BJ (cell line): ENCODE data around the gene ZDHHC8. TPM values are rescaled to one million over a fixed set of nuclear protein-coding genes. Genes with fewer than 3 reads are reported as not detected.

Experiments used
- CTCF ChIA-PET: fragments of 350-600 bp; formaldehyde crosslinking; extraction: SDS; loops from one replicate; lab custom pipeline; 2021; ENCODE audit warnings: antibody characterized with exemption, inconsistent platforms; lab: Yijun Ruan, JAX
- POLR2A ChIA-PET: fragments of 300-600 bp; sonication (Branson Sonifier 250); formaldehyde crosslinking; extraction: SDS; loops from one replicate; lab custom pipeline; 2021; ENCODE audit warnings: antibody characterized with exemption; lab: Charles Lee
- DNase-seq: peaks from one replicate; pipeline ENCODE4 v3.0.0-alpha.2; 2011; ENCODE audit warnings: low read depth
- H3K27me3 ChIP-seq: 2 replicates; pipeline ENCODE4 v1.6.0; 2011; ENCODE audit warnings: low read length; ENCODE audit not compliant: control insufficient read depth, insufficient read depth
- H3K36me3 ChIP-seq: 2 replicates; pipeline ENCODE4 v1.5.1; 2011; ENCODE audit warnings: low read length; ENCODE audit not compliant: control insufficient read depth, insufficient read depth
- H3K4me3 ChIP-seq: 2 replicates; pipeline ENCODE4 v1.5.1; 2011; ENCODE audit warnings: low read depth, mild to moderate bottlenecking, control low read depth, low read length
- polyA plus RNA-seq: library from polyadenylated mRNA; depleted of rRNA; stranded (reverse); fragments of >200 nt; gene quantifications from 2 replicates; pipeline ENCODE4 v1.2.3, GENCODE V29; 2011
- TF ChIP-seq, protein P1 (sequence below): IDR thresholded peaks from 2 replicates; pipeline ENCODE4 v1.5.1; 2011; ENCODE audit warnings: low read depth, mild to moderate bottlenecking, control low read depth, inconsistent platforms, low read length, moderate library complexity; ENCODE audit not compliant: insufficient read depth

The ZDHHC8 gene
- polyA plus RNA-seq, 1 experiment = 32.2 TPM

DNA sequence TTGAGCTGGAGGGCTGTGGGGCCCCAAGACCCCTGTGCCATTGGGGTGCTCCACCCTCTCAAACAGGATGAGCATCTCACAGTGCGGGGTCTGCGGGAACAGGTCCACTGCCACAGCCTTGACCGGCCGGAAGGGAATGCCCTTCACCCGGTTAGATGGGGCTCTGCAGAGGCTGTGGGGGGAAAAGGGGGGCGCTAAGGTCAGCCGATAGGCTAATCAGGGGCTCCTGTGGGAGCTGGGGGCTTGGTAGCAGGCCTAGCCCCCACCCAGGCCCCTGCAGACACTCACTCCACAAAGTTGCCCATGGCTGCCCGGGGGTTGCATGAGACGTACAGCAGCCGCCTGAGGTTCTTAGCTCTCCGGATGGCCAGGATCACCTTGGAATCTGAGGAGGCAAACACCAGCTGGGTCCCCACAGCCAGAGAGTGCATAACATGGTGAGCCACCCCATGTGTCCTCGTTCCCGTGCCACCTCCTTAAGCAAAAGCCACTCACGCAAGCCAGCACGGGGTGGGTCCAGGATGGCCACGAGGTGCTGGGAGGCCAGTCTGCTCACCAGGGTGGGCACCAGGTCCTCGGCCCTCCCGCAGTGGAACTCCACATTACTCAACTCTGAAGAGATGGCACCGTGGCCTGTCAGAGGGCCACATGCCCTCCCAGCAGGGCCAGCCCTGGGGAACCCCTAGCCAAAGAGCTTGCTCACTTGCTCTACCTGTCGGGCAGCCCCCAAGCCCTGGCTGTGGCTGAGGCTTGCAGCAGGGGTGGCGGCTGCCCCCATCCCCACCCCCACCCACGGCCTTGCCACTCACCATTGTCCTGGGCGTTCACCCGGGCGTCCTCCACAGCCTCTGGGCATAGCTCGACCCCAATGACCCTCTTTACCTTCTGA, 18.7 kb upstream of the ZDHHC8 start:
- Histone ChIP-seq H3K4me3 (no peak overlapping the region), H3K27me3 (no peaks in the 10 kb centered on the region), H3K36me3 (peaks cover 51% of the 10 kb centered on the region)
- POLR2A ChIA-PET = no interaction called here
- TF ChIP-seq, protein P1, sequence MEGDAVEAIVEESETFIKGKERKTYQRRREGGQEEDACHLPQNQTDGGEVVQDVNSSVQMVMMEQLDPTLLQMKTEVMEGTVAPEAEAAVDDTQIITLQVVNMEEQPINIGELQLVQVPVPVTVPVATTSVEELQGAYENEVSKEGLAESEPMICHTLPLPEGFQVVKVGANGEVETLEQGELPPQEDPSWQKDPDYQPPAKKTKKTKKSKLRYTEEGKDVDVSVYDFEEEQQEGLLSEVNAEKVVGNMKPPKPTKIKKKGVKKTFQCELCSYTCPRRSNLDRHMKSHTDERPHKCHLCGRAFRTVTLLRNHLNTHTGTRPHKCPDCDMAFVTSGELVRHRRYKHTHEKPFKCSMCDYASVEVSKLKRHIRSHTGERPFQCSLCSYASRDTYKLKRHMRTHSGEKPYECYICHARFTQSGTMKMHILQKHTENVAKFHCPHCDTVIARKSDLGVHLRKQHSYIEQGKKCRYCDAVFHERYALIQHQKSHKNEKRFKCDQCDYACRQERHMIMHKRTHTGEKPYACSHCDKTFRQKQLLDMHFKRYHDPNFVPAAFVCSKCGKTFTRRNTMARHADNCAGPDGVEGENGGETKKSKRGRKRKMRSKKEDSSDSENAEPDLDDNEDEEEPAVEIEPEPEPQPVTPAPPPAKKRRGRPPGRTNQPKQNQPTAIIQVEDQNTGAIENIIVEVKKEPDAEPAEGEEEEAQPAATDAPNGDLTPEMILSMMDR = no peak
- DNase-seq = no peak
- CTCF ChIA-PET = interaction anchor here (1.1 kb wide), 1 partner anchor 27 kb away, joined by 4 read pairs; no protein-coding TSS in a partner anchor

DNA sequence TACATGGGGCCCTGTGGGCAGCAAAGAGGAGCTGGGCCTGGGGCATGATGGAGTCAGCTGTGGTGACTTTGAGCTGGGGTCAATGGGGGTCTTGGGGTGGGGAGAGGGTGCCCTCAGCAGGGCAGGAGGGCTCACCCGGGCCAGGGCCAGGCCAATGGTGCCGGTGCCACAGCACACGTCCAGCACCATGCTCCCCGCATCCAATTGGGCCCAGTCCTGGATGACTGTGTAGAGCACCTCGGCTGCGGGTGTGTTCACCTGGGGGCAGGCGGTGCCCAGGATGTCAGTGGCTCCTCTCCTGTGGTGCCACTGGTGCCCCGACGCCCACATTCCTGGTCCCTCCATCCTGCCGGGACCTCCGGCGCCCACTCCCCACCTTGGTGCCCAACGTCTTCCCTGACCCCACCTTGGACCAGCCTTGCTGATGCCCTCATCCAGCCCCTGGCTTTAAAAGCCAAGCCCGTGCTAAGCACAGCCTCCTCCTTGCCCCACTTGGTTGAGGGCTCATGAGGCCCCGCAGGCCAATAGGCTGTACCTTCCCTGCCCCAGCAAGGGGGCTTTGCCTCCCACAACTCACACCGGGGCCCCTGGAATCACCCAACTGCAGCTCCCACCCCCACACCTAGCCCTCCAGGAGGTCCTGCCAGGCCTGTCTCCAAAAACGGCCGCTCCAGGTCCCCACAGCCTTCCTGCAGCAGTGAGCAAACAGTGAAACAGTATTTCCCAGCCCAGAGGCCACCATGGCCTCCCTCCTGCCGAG, 17.9 kb upstream of the ZDHHC8 start:
- Histone ChIP-seq H3K27me3 (no peaks in the 10 kb centered on the region), H3K36me3 (peaks cover 43% of the 10 kb centered on the region), H3K4me3 (no peak overlapping the region)
- CTCF ChIA-PET = no interaction called here
- TF ChIP-seq, protein P1 = no peak
- POLR2A ChIA-PET = no interaction called here
- no peak for DNase-seq

DNA sequence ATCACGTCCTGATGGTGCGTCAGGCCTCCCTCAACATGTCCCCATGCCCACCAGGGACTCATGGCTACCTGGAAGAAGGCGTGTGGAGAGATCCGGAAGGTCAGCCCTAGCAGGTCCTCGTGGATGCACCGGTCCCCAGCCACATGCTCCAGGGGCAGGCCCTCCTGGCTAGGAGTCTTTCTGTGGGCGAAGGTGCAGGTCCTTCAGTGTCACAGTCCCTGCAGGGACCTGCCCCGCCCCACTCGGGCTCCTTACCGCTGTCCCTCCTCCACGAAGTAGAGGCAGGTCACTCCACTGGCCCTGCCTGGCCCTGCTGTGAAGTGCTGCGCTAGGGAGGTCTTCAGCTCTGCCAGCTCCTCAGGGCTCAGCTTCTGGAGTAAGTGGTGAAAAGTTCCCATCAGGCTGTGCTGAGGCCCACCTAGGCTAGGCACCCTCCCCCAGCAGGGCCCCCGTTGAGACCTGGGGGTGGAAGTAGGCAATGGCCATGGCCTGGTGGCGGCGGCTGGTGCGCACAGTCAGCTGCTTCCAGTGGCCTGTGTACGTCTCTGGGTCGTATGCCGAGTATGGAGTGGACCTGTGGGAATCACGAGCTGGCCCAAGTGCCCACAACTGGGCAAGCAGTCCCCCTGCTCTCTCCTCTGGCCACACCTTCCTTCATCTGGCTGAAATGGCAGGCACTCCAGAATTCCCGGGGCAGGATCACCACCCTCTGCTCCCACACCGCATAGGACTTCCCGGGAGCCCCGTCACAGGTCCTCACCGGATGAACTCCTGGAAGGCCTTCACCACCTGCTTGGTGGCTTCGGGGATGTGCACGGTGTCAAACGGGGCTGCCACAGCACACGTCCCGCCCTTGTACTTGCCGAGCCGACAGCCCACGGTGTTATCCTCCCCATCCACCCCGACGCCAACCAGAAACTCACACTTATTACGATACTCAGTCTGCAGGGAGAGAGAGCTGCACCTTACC, 16.8 kb upstream of the ZDHHC8 start:
- Histone ChIP-seq H3K27me3 (no peaks in the 10 kb centered on the region), H3K36me3 (peaks cover 38% of the 10 kb centered on the region), H3K4me3 (no peak overlapping the region)
- TF ChIP-seq, protein P1 = no peak
- CTCF ChIA-PET = interaction anchor here (2.0 kb wide), 1 partner anchor 145 kb away, joined by 5 read pairs; no protein-coding TSS in a partner anchor
- DNase-seq = no peak
- POLR2A ChIA-PET = no interaction called here

DNA sequence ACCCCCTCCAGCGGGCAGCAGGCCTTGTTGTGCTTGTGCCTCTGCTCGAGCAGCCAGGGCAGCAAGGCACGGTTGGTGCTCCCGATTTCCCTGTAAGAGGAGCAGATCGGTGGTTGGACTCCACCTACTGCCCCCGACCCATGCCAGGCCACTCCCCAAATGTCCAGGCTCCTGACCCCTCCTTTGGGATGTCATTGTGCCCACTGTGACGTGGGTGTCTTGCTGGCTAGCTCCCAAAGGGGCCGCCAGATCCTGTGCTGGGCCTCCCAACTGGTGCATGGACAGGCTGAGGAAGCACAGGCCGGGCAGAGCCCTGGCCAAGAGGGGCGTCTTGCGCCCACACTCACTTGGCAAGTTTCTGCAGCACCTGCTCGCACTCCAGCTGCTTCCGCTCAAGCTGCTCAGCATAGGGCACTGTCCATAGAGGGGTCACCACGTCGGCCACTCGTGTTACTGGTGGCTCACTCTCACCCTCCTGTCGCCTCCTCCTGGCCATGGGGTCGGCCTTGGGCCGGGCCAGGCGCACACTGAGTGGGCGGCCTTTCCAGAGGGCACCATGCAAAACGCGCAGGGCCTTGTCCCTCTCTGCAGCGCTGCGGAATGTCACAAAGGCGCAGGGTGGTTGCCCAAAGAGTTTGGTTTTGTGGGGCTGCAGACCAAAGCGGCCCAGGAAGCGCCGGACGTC, 15.8 kb upstream of the ZDHHC8 start, which contains the start of gene RANBP1:
TSS of gene RANBP1 (plus strand) at position 414 of the 685 bp plus-strand sequence. CDS start at position 495, 81 bp downstream.
- ChIA-PET POLR2A (no interaction called here), CTCF (interaction anchor here (2.0 kb wide), 1 partner anchor 146 kb away, joined by 5 read pairs; no protein-coding TSS in a partner anchor)
- TF ChIP-seq, protein P1 = no peak
- Histone ChIP-seq H3K36me3 (peaks cover 43% of the 10 kb centered on the region), H3K27me3 (no peaks in the 10 kb centered on the region), H3K4me3 (peak within 1 kb of the TSS; percentile 99)
- DNase-seq = no peak
